Keratinocyte (primary cell): ENCODE data around the gene PRKCA.

Experiments
- CTCF ChIP-seq, 3 experiments: IDR thresholded peaks in 1 of 3; conservative IDR thresholded peaks in 1 of 3; optimal IDR thresholded peaks in 1 of 3; 2 replicates in 2 of 3; 3 replicates in 1 of 3; pipeline versions ENCODE3 to v1.5.1; 2011; ENCODE audit warnings: low read length in 3 of 3, mild to moderate bottlenecking in 3 of 3, moderate library complexity in 2 of 3, control low read depth in 1 of 3, inconsistent platforms in 1 of 3; ENCODE audit not compliant: insufficient read depth in 2 of 3; ENCODE audit errors: extremely low read depth in 1 of 3
- EZH2 ChIP-seq: IDR thresholded peaks from one replicate; pipeline ENCODE4 v1.6.1; 2012; ENCODE audit warnings: inconsistent platforms, mild to moderate bottlenecking, low read length, moderate library complexity

- TF ChIP-seq CTCF (optimal IDR thresholded peaks at IDR 0.05 in 1 of 3, IDR thresholded peaks at IDR 0.05 in 1 of 3, conservative IDR thresholded peaks at IDR 0.05 in 1 of 3; ENCODE audit: extremely low read depth in 1 of 3, insufficient read depth in 2 of 3, low read length in 3 of 3) (no peak), EZH2 (no peak)
These were observed 389.4 kb downstream of the PRKCA start for GRCh38 chr17:66691644-66692420.
